OCI-LY1 (cell line): ENCODE measurements around the gene PRR36.

Source experiments
- EZH2 ChIP-seq: fragments of 200-600 bp; sonication (generic), shearing (Covaris generic); IDR thresholded peaks from 2 replicates; pipeline ENCODE4 v1.8.0; 2017; ENCODE audit warnings: borderline replicate concordance, mixed run types, mild to moderate bottlenecking, antibody characterized with exemption, low read length, moderate library complexity, mixed read lengths
- TF ChIP-seq, protein P1 (sequence below): fragments of 200-600 bp; sonication (generic), shearing (Covaris generic); IDR thresholded peaks from 2 replicates; pipeline ENCODE4 v1.5.1; 2017; ENCODE audit warnings: mild to moderate bottlenecking, antibody characterized with exemption, low read length, moderate library complexity, mixed read lengths

DNA sequence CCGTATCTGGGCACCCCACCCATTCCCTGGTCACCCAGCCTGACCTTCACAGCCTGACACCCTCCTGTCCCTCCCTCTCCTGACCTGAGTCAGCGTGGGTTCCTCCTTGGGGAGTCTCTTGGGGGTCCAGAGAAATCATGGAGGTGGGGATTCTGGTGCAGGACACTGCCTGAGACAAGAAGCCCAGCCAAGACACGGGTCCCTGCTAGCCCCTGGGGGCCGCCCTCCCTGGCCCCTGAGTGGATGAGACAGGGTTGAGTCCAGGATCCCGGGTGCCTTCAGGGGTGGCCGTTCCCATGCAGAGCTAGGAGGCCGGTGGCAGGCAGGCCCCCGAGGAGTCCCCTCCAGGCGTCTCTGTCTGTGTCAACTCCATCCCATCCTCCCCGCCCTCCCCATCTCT is 31.1 kb upstream of the PRR36 start:
- no peak for TF ChIP-seq EZH2
- TF ChIP-seq, protein P1, sequence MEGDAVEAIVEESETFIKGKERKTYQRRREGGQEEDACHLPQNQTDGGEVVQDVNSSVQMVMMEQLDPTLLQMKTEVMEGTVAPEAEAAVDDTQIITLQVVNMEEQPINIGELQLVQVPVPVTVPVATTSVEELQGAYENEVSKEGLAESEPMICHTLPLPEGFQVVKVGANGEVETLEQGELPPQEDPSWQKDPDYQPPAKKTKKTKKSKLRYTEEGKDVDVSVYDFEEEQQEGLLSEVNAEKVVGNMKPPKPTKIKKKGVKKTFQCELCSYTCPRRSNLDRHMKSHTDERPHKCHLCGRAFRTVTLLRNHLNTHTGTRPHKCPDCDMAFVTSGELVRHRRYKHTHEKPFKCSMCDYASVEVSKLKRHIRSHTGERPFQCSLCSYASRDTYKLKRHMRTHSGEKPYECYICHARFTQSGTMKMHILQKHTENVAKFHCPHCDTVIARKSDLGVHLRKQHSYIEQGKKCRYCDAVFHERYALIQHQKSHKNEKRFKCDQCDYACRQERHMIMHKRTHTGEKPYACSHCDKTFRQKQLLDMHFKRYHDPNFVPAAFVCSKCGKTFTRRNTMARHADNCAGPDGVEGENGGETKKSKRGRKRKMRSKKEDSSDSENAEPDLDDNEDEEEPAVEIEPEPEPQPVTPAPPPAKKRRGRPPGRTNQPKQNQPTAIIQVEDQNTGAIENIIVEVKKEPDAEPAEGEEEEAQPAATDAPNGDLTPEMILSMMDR: no peak
